Transverse colon (tissue), 4 donors: Measurements from ENCODE around the gene GCLM.

Source experiments
- CTCF ChIP-seq, 5 experiments: fragments of 200-600 bp in 3 of 5; fragments of 450-650 bp in 2 of 5; sonication (generic) in 3 of 5; IDR thresholded peaks; 1 replicate in 2 of 5; 2 replicates in 3 of 5; pipeline ENCODE4 v1.5.1; 2016 to 2017; ENCODE audit warnings: antibody characterized with exemption in 5 of 5, inconsistent platforms in 3 of 5, mild to moderate bottlenecking in 2 of 5, moderate library complexity in 1 of 5
- EP300 ChIP-seq: sonication (generic); formaldehyde crosslinking; IDR thresholded peaks from one replicate; pipeline ENCODE4 v1.6.1; 2017; ENCODE audit warnings: antibody characterized with exemption, low read depth
- POLR2A ChIP-seq: fragments of 450-650 bp; IDR thresholded peaks from one replicate; pipeline ENCODE4 v1.6.1; 2016; ENCODE audit warnings: antibody characterized with exemption, mild to moderate bottlenecking, moderate library complexity
- POLR2AphosphoS5 ChIP-seq, 3 donors: sonication (generic); formaldehyde crosslinking; IDR thresholded peaks; one replicate each; pipeline ENCODE4 v1.6.1; 2016; ENCODE audit warnings: antibody characterized with exemption in 3 of 3

- TF ChIP-seq CTCF (IDR thresholded peaks at IDR 0.05) (no peak), EP300 (no peak), POLR2A (no peak), POLR2AphosphoS5 (IDR thresholded peaks at IDR 0.05) (no peak)
Measured at GRCh38 chr1:93907718-93908117, 1.5 kb downstream of the GCLM start.
